MM.1S (cell line): ENCODE results near the gene IKBKE.

ENCODE experiments used
- CTCF ChIP-seq: fragments of 300-600 bp; sonication (generic); IDR thresholded peaks from 2 replicates; pipeline ENCODE4 v1.5.1; 2016; ENCODE audit warnings: antibody characterized with exemption, low read length, mixed read lengths
- EZH2 ChIP-seq: fragments of 300-600 bp; sonication (generic); optimal IDR thresholded peaks from 2 replicates; pipeline ENCODE3; 2017; ENCODE audit warnings: low read depth, mild to moderate bottlenecking, antibody characterized with exemption, low read length, mixed read lengths

GRCh38 chr1:206453111-206453510 lies 17.2 kb upstream of the IKBKE start:
- TF ChIP-seq CTCF (no peak), EZH2 (no peak)
